Measurements from ENCODE around the gene RPL13. TPM values are rescaled to one million over a fixed set of nuclear protein-coding genes. Genes with fewer than 3 reads are reported as not detected.

RPL13 gene
- total RNA-seq, 1 experiment from 2014 or later = 2,140 TPM

- intact Hi-C loops (cut with micrococcal nuclease; ENCODE audit: unreplicated experiment) = no loop called here
- DNase-seq (ENCODE audit: low spot score) = peak; percentile 53
- Histone ChIP-seq H3K4me3 (ENCODE audit: low read depth, low read length, poor library complexity, severe bottlenecking) (peak overlapping the region; percentile 86), H3K27ac (ENCODE audit: low read depth, low read length, poor library complexity, severe bottlenecking) (peak overlapping the region; percentile 95), H3K9me3 (ENCODE audit: low read depth, low read length, poor library complexity, severe bottlenecking) (no peaks in the 10 kb centered on the region), H3K4me1 (ENCODE audit: insufficient read depth, low read length, poor library complexity, severe bottlenecking) (peaks cover 43% of the 10 kb centered on the region), H3K36me3 (ENCODE audit: insufficient read depth, low read length, poor library complexity, severe bottlenecking) (peaks cover 45% of the 10 kb centered on the region), H3K27me3 (replicated peaks; ENCODE audit: insufficient read depth, low read depth, low read length, poor library complexity) (no peaks in the 10 kb centered on the region)
- POLR2A ChIA-PET (ENCODE audit: low non-redundant PET) = no interaction called here
- no peak for TF ChIP-seq CTCF (conservative IDR thresholded peaks at IDR 0.05; ENCODE audit: low read depth, low read length)
- TF ChIP-seq EZH2 (IDR thresholded peaks at IDR 0.05; ENCODE audit: borderline replicate concordance, low read depth, low read length, poor library complexity, severe bottlenecking) = no peak
- BruUV-seq (replicated peaks) = TSS peak; percentile 53
- CTCF ChIA-PET = no interaction called here
Observed at GRCh38 chr16:89561884-89562599, 1.6 kb downstream of the RPL13 start.

GRCh38 chr16:89562939-89563338 lies 2.5 kb downstream of the RPL13 start:
- TF ChIP-seq EZH2 (IDR thresholded peaks at IDR 0.05; ENCODE audit: borderline replicate concordance, low read depth, low read length, poor library complexity, severe bottlenecking) = no peak
- no peak for TF ChIP-seq CTCF (conservative IDR thresholded peaks at IDR 0.05; ENCODE audit: low read depth, low read length)
- no peaks in the 10 kb centered on the region for H3K9me3 ChIP-seq (ENCODE audit: low read depth, low read length, poor library complexity, severe bottlenecking)
- H3K4me1 ChIP-seq (ENCODE audit: insufficient read depth, low read length, poor library complexity, severe bottlenecking) = peaks cover 43% of the 10 kb centered on the region
- CTCF ChIA-PET = no interaction called here
- peak overlapping the region; percentile 95 for H3K27ac ChIP-seq (ENCODE audit: low read depth, low read length, poor library complexity, severe bottlenecking)
- intact Hi-C loops (cut with micrococcal nuclease; ENCODE audit: unreplicated experiment) = no loop called here
- peaks cover 45% of the 10 kb centered on the region for H3K36me3 ChIP-seq (ENCODE audit: insufficient read depth, low read length, poor library complexity, severe bottlenecking)
- DNase-seq (ENCODE audit: low spot score) = peak; percentile 64
- H3K4me3 ChIP-seq (ENCODE audit: low read depth, low read length, poor library complexity, severe bottlenecking) = peak overlapping the region; percentile 86
- no peaks in the 10 kb centered on the region for H3K27me3 ChIP-seq (replicated peaks; ENCODE audit: insufficient read depth, low read depth, low read length, poor library complexity)
- POLR2A ChIA-PET (ENCODE audit: low non-redundant PET) = no interaction called here
- BruUV-seq (replicated peaks) = no TSS peak

GRCh38 chr16:89563639-89564392 lies 3.3 kb downstream of the RPL13 start:
- H3K4me3 ChIP-seq (ENCODE audit: low read depth, low read length, poor library complexity, severe bottlenecking) = peak overlapping the region; percentile 86
- H3K4me1 ChIP-seq (ENCODE audit: insufficient read depth, low read length, poor library complexity, severe bottlenecking) = peaks cover 43% of the 10 kb centered on the region
- intact Hi-C loops (cut with micrococcal nuclease; ENCODE audit: unreplicated experiment) = no loop called here
- no peak for DNase-seq (ENCODE audit: low spot score)
- peak overlapping the region; percentile 95 for H3K27ac ChIP-seq (ENCODE audit: low read depth, low read length, poor library complexity, severe bottlenecking)
- ChIA-PET CTCF (no interaction called here), POLR2A (ENCODE audit: low non-redundant PET) (no interaction called here)
- peaks cover 45% of the 10 kb centered on the region for H3K36me3 ChIP-seq (ENCODE audit: insufficient read depth, low read length, poor library complexity, severe bottlenecking)
- H3K27me3 ChIP-seq (replicated peaks; ENCODE audit: insufficient read depth, low read depth, low read length, poor library complexity) = no peaks in the 10 kb centered on the region
- TF ChIP-seq EZH2 (IDR thresholded peaks at IDR 0.05; ENCODE audit: borderline replicate concordance, low read depth, low read length, poor library complexity, severe bottlenecking) (no peak), CTCF (conservative IDR thresholded peaks at IDR 0.05; ENCODE audit: low read depth, low read length) (no peak)
- no TSS peak for BruUV-seq (replicated peaks)
- H3K9me3 ChIP-seq (ENCODE audit: low read depth, low read length, poor library complexity, severe bottlenecking) = no peaks in the 10 kb centered on the region

All from A673 (cell line).